SK-N-SH (cell line): ENCODE measurements around the gene CDH2.

ENCODE experiments used
- ELF1 ChIP-seq: IDR thresholded peaks from 2 replicates; pipeline ENCODE4 v1.4.0; 2012
- EP300 ChIP-seq, 2 experiments: IDR thresholded peaks; 2 replicates each; pipeline versions ENCODE4 v1.4.0 to v1.6.1; 2012; ENCODE audit warnings: borderline replicate concordance in 1 of 2, low read depth in 1 of 2, low read length in 1 of 2
- FOSL2 ChIP-seq: IDR thresholded peaks from 2 replicates; pipeline ENCODE4 v1.4.0; 2012; ENCODE audit warnings: low read depth, mild to moderate bottlenecking, moderate library complexity, borderline replicate concordance
- FOXM1 ChIP-seq: IDR thresholded peaks from 2 replicates; pipeline ENCODE4 v1.4.0; 2012; ENCODE audit warnings: low read depth, mild to moderate bottlenecking
- NFIC ChIP-seq: IDR thresholded peaks from 2 replicates; pipeline ENCODE4 v1.4.0; 2012; ENCODE audit warnings: borderline replicate concordance
- POLR2AphosphoS5 ChIP-seq: IDR thresholded peaks from 2 replicates; pipeline ENCODE4 v1.6.1; 2012; ENCODE audit warnings: low read depth, low read length
- RCOR1 ChIP-seq: fragments of 150-350 bp; IDR thresholded peaks from 2 replicates; pipeline ENCODE4 v1.6.1; 2017; ENCODE audit warnings: antibody characterized with exemption, low read length
- SIN3A ChIP-seq: IDR thresholded peaks from 2 replicates; pipeline ENCODE4 v1.6.1; 2012; ENCODE audit warnings: low read depth, mild to moderate bottlenecking, low read length, moderate library complexity, borderline replicate concordance
- USF1 ChIP-seq: IDR thresholded peaks from 2 replicates; pipeline ENCODE4 v1.4.0; 2012; ENCODE audit warnings: low read depth, borderline replicate concordance
- YY1 ChIP-seq: IDR thresholded peaks from 2 replicates; pipeline ENCODE4 v1.4.0; 2012; ENCODE audit warnings: low read depth, mild to moderate bottlenecking
- TF ChIP-seq, protein P1 (sequence below): fragments of 200-600 bp; sonication (generic); IDR thresholded peaks from 2 replicates; pipeline ENCODE4 v1.6.1; 2017; ENCODE audit warnings: antibody characterized with exemption, mild to moderate bottlenecking, moderate library complexity
- TF ChIP-seq, protein P2 (sequence below): IDR thresholded peaks from 2 replicates; pipeline ENCODE4 v1.6.1; 2012; ENCODE audit warnings: mild to moderate bottlenecking, low read depth, low read length, moderate library complexity

DNA sequence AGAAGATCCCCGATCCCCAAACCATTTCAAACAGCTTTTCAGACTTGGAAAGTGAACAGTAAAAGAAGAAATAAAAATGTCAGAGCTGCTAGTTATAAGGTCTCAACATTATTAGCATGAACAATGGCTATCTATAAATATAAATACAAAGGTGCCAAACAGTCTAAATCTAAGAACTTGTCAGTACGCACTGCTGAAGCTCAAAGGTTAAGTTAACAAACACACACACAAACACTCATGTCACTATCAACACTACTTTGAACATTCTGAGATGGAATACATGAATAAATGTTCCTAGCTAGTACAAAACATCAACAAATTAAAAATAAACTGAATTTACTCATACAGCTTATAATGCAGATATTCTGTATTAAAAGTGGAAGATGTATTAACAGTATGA lies 108.7 kb downstream of the CDH2 start:
- TF ChIP-seq, protein P1, sequence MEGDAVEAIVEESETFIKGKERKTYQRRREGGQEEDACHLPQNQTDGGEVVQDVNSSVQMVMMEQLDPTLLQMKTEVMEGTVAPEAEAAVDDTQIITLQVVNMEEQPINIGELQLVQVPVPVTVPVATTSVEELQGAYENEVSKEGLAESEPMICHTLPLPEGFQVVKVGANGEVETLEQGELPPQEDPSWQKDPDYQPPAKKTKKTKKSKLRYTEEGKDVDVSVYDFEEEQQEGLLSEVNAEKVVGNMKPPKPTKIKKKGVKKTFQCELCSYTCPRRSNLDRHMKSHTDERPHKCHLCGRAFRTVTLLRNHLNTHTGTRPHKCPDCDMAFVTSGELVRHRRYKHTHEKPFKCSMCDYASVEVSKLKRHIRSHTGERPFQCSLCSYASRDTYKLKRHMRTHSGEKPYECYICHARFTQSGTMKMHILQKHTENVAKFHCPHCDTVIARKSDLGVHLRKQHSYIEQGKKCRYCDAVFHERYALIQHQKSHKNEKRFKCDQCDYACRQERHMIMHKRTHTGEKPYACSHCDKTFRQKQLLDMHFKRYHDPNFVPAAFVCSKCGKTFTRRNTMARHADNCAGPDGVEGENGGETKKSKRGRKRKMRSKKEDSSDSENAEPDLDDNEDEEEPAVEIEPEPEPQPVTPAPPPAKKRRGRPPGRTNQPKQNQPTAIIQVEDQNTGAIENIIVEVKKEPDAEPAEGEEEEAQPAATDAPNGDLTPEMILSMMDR = no peak
- no peak for TF ChIP-seq USF1
- TF ChIP-seq ELF1 = no peak
- TF ChIP-seq, protein P2, sequence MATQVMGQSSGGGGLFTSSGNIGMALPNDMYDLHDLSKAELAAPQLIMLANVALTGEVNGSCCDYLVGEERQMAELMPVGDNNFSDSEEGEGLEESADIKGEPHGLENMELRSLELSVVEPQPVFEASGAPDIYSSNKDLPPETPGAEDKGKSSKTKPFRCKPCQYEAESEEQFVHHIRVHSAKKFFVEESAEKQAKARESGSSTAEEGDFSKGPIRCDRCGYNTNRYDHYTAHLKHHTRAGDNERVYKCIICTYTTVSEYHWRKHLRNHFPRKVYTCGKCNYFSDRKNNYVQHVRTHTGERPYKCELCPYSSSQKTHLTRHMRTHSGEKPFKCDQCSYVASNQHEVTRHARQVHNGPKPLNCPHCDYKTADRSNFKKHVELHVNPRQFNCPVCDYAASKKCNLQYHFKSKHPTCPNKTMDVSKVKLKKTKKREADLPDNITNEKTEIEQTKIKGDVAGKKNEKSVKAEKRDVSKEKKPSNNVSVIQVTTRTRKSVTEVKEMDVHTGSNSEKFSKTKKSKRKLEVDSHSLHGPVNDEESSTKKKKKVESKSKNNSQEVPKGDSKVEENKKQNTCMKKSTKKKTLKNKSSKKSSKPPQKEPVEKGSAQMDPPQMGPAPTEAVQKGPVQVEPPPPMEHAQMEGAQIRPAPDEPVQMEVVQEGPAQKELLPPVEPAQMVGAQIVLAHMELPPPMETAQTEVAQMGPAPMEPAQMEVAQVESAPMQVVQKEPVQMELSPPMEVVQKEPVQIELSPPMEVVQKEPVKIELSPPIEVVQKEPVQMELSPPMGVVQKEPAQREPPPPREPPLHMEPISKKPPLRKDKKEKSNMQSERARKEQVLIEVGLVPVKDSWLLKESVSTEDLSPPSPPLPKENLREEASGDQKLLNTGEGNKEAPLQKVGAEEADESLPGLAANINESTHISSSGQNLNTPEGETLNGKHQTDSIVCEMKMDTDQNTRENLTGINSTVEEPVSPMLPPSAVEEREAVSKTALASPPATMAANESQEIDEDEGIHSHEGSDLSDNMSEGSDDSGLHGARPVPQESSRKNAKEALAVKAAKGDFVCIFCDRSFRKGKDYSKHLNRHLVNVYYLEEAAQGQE = no peak
- TF ChIP-seq YY1 = no peak
- no peak for TF ChIP-seq SIN3A
- no peak for TF ChIP-seq FOXM1
- no peak for TF ChIP-seq EP300 (IDR thresholded peaks at IDR 0.05; ENCODE audit: borderline replicate concordance in 1 of 2, low read depth in 1 of 2, low read length in 1 of 2)
- TF ChIP-seq POLR2AphosphoS5 = no peak
- no peak for TF ChIP-seq FOSL2
- no peak for TF ChIP-seq NFIC
- TF ChIP-seq RCOR1 = no peak
